HG02885 (cell line): ENCODE data around the gene TUBGCP5.

Source experiments
- ATAC-seq: cut with Tn5 transposase; IDR thresholded peaks from one replicate; pipeline ENCODE4 v1.9.1; 2021; ENCODE audit warnings: mild to moderate bottlenecking; ENCODE audit not compliant: unreplicated experiment, poor library complexity

The TUBGCP5 gene

DNA sequence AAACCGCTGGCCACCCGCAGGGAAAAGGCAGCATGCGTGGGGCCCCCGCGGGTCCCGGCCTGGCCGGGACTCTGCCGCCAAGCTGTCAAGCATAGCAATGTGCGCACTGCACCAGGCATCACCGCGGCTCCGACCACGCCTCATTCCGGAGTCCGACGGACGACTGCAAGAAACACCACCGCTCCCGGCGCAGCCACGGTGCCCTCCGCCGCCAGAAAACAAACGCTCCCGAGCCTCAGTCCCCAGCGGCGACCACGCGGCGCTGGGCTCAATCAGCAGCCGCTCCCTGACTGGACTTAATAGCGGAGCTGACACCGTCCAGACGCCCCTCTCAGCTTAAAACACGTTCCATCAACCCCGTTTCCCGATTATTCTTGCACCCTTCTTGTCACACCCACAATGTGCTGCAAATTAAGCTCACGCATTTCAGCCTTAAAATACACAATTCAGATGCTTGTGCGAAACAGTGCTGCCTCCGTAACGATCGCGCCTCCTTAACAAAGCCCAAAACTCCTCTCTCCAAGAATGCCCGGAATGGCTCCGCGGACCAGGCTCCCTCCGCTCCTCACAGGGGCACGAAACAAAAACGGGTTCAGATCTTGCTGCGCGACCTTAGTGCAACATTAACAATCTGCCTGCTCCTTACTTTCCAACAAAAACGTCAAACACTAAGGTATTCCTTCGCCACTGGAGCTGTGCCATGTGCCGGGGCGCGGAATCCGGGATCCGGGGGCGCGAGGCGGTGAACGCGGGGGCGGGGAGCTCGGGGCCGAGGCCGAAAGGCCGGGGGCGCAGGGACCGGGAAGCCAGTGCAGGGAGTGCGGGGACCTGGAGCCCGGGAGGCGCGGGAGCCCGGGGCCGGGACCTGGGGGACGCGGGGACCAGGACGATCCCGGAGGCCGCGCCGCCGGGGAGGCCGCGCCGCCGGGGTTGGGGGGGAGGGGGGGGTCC lies 59.9 kb downstream of the TUBGCP5 start:
- peak; percentile 57 for ATAC-seq

DNA sequence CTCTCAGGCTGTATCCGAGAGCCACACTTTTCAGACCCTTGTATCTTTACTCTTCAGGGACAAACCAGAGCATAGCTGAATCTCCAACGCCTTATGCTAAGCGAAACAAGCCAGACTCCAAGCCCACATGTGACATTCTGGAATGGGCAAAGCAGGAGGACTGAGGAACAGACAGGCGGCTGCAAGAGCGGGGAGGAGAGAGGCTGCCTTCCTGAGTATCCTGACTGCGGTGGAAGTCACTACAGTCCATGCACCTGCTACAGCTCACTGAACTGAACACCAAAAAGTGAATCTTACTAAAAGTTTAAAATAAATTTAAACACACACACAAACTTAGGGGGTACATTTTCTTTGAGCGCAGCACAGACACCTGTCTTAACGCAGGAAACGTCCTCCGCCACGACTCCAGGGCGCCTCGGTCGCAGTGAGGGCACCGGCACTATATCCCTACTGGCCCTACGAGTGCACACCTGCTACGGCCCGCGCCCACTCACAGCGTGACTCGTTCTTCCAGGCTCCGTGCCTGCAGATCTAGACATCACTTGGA lies 60.6 kb downstream of the TUBGCP5 start:
- peak; percentile 36 for ATAC-seq

DNA sequence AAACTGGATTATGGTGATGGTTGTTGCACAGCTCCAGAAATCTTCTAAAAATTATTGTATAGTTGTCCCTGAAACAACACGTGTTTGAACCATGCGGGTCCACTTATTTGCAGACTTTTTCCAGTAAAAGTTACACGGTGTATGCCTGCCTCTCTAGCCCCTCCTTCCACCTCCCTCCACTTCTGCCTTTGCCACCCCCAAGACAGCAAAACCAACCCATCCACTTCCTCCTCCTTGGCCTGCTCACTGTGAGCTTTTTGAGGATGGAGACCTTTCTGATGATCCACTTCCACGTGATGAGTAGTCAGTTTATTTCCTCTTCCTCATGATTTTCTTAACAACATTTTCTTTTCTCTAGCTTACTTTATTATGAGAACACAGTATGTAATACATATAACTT lies 64.6 kb downstream of the TUBGCP5 start:
- ATAC-seq = no peak

DNA sequence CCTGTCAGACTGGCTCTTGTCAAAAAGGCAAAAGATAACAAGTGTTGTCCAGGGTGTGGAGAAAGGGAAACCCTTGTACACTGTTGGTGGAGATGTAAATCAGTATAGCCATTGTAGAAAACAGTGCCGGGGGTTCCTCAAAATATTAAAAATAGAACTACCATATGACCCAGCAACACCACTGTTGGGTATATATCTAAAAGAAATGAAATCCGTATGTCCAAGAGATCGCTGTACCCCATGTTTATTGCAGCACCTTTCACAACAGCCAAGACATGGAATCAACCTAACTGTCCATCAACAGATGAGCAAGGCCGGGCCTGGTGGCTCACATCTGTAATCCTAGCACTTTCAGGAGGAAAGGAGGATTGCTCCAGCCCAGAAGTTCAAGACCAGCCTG lies 65.4 kb downstream of the TUBGCP5 start:
- no peak for ATAC-seq

DNA sequence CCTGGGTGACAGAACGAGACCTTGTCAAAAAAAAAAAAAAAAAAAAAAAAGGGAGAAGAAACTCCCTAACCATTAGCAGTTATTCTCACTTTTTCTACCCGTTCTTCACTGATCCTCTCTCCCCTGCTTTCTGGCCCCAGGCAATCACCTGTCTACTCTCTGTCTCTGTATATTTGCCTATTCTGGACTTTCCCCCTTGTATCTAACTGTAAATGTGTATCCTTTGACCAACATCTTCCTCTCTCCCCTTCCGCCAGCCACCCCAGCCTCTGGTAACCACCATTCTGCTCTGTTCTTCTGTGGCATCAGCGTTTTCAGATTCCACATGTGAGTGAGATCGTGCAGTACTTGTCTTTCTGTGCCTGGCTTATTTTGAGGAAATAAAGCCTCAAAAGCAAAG lies 66.1 kb downstream of the TUBGCP5 start:
- peak; percentile 80 for ATAC-seq

DNA sequence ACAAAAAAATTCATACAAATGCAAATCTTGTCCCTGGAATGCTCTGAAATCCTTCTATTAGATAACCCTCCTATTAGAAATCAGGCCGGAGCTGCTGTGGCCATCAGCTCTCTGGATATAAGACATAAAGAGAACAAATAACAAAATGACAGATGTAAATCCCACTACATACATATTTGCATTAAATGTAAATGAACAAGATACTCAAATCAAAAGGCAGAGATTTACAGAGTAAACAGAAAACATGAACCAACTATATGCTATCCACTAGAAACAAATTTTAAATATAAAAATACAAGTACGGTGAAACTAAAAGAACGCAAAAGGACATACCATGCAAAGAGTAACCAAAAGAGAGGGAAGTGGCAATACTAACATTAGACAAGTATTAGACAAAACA lies 69.9 kb downstream of the TUBGCP5 start:
- ATAC-seq = no peak

DNA sequence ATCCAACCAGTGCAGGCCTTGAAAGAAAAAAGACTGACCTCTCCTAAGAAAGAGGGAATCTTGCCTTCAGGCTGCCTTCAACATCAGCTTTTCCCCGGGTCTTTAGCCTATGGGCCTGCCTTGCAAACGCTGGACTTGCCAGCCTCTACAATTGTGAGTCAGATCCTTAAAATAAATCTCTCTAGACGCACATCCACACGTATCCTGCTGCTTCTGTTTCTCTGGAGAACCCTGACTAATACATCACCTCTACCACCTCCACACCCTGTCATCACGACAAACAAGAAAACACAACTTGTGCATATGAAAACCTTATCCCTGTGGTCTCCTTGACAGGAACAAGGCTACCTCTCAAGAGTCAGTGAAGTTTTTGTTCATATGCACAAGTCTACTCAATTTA lies 71.0 kb downstream of the TUBGCP5 start:
- ATAC-seq = no peak

DNA sequence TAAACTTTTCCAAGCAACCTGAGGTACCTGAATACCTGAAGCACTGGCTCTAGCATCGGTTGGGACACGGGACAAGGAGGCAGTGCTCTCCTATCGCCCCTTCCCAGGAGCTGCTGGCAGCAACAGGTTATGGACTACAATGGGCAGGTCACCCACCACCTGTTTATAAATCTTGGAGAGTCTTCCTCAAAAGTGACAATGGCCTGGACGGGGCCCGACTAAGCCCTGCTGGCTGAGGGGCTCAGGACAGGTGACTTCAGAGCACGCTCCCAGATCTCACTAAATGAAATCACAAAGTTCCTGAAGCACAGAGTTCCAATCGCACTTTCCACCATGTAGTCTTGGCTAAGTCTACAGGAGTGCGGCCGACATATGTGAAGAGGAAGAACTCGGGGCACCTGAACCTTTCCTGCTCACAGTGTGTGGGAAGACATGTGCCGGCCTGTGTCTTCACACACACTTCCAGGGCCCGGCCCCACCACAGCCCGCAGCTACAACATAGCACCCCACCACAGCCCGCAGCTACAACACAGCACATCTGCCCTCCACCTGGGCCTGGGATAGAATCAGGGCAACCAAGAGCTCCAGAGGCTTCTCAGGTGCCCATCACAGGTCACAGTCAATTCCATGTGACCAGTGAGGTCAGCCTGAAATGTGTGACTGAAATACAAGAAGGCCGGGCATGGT lies 72.1 kb downstream of the TUBGCP5 start:
- no peak for ATAC-seq

DNA sequence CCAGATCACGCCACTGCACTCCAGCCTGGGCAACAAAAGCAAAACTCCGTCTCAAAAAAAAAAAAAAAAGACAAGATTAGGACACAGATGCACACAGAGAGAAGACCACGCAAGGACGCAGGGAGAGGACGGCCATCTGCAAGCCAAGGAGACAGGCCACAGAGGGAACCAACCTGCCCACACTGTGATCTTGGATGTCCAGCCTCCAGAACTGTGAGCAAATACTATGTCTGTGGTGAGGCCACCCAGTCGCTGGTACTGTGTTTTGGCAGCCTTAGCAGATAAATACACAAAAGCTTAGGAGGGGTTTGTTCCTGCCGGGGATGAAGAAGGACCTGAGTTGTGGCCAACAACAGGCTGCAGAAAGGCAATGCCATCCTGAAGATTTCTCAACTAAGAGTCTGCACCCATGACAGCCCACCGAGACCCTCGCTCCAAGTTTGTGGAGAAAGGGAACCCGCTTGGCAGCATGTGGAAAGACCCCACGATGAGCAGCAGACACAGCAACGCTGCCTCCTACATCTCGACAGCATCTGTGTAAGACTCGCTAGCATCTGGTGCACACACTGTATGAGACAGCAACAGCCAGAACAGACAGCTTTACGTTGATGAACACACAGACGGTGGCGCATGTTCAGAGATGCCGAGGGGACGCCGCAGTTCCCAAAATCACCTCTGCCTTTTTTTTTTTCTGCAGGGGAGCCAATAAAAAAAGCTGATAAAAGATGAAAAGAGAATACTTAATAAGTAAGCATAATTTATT lies 72.9 kb downstream of the TUBGCP5 start:
- ATAC-seq = no peak

DNA sequence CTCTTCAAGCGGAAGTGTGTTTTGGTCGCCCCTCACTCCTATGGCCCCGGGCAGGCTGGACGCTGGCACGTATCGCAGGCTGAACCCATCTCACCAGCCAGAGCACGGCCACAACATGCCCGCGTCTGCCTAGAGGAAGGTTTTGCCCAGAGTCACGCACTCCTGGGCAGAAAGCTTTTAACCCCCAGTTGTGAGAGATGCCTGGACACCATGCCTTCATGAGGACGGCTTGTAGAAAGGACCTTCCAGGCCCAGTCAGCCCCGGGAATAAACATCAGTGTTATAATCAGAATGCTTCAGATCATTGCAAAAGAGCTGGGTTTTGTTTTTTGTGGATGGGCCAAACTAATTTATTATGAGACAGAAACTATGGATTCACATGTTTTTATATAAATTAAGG lies 75.7 kb downstream of the TUBGCP5 start:
- no peak for ATAC-seq

DNA sequence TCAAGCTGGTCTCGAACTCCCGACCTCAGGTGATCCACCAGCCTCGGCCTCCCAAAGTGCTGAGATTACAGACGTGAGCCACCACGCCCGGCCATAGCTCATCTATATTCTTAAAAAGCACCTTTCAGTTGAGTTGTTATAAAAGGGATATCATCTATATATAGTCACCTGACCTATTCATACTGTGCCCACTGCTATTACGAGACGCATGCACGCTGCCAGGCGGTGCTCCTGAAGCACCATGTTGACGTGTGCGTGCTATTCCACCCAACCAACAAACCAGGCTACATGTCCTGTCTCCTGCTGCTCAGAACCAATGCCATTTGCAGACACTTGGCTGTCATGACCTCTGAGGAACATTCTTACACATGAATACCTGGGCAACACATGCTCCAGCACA lies 76.8 kb downstream of the TUBGCP5 start:
- ATAC-seq = no peak

DNA sequence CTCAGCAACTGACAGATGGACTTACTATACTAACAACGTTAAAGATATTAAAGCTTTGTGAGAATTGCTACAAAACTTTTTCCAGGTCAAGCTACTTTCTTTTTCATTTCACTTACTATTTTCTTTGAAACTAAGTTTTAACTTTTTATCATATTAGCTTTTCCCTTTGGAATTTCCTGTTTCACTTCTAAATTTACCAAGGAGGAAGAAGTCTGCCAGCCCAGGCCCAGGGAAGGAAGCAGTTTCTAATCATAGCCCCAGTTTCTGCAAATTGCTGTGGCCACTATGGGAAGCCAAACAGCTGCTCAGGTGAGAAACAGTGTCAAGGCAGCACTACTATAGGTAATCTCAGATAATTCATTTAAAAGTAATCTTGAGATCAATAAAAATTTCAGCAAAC lies 77.6 kb downstream of the TUBGCP5 start:
- no peak for ATAC-seq

DNA sequence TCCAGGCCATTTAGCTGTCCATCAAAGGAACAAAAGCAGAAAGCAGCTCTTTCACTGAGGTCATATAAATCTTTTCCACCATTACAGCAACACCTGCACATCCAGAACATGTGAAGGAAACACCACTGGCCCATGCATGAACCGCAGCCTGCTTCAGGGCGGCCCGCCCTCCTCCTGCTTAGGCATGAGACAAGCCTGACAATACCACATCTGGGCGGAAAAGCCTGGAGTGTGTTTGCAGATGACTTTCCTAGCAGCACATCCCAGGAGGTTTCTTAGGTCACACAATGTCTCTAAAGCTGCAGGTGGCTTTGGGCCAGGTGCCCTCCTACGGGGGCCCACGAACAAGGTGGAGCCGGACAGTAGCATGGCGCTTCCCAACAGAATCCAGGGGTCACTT lies 78.8 kb downstream of the TUBGCP5 start:
- ATAC-seq = no peak

DNA sequence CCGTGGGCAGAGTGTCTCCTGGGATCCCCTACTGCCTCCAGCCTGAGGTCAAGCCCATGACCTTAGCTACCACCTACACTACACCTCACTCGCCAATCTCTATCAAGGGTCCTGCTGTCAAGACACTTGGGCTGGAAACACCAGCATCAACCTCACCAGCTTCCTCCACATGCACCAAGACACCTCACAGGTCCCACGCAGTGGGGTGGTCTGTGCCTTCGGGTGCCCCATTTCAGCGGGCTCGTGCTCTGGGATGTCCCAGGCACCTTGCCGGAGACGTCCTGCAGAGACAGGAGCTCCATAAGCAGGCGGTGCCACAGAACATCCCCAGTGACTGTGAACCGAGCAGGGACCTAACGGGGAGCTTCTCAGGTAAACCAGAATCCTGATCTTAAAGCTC lies 79.2 kb downstream of the TUBGCP5 start:
- ATAC-seq = no peak

DNA sequence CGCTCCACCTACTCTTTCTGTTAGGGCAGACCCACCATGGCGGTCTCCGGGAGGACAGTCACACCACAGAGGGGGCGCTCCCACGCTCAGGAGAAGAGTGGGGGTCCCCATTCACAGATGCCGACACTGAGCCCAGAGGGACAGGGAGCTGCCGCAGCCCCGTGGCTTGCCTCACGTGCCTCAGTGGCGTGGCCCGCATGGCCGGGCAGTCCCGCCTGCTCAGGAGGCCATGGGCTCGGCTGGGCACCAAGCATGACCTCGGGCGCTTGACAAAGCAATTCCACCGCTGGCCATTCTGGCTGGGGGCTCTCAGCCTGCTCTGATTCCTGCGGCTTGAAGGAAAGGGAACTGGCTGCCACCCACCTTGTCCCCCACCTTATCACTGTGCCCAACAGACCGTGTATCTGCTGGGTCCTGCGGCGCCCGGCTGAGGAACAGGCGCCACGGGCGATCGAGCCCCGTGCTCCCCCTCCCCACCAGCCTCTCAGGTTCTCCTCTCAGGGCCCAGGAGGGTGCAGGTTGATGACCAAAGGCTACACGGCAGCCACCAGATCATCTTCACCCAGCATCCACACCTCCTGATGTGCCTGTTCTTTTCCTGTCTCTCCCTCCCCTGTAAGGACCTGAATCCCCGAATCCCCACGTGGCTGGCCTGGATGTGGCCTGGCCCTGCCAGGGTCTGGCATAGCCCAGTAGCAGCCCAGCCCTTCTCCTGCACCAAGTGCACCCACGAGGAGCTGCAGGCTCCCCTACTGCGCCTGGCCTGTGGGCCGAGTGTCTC lies 79.9 kb downstream of the TUBGCP5 start:
- ATAC-seq = no peak

DNA sequence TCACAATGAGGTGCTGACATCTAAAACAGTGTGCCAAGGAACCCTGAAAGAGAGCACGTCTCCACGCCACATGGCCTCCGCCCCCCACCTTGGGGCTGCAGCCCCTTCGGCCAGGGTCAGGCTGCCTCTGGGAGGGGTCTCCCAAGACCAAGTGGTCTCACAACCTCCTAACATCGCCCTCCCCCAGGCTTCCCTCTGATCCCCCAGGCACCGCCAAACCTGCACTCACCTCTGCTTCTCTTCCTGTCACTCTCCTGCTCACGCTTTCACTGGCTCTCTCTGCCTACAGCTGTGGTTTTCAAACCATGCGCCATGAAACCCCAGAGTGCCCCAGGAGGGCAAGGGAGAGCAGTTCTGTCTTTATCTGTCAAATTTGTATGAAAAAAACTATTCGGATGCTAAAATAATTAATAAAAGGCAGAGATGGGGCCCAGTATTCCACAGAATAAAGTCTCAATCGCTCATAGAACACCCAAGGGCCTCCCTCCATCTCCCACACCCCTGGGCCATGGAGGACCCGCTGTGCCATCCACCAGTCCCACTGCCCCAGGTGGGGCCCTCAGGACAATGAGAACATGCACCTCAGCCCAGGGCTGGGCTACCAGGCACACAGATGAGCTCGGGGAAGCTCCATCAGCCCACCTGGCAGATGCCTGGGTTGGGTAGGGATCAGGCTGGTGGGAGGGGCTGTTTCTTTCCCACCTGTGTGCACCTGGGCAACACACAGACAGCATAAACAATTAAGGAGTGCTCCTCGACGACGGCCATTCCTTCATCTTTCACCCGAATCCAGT lies 80.7 kb downstream of the TUBGCP5 start:
- peak; percentile 69 for ATAC-seq

DNA sequence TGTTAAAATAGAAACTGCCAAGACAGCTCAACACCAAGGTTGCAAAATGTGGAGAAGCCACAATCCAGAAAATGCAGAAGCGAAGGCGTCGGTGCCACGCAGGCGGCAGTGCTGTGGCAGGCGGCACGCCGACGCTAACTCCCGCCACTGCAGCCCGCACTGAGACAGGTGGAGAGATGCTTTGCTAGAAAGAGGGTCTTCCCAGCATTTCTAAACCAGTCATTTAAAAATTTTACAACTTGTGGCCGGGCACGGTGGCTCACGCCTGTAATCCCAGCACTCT lies 82.5 kb downstream of the TUBGCP5 start:
- no peak for ATAC-seq

DNA sequence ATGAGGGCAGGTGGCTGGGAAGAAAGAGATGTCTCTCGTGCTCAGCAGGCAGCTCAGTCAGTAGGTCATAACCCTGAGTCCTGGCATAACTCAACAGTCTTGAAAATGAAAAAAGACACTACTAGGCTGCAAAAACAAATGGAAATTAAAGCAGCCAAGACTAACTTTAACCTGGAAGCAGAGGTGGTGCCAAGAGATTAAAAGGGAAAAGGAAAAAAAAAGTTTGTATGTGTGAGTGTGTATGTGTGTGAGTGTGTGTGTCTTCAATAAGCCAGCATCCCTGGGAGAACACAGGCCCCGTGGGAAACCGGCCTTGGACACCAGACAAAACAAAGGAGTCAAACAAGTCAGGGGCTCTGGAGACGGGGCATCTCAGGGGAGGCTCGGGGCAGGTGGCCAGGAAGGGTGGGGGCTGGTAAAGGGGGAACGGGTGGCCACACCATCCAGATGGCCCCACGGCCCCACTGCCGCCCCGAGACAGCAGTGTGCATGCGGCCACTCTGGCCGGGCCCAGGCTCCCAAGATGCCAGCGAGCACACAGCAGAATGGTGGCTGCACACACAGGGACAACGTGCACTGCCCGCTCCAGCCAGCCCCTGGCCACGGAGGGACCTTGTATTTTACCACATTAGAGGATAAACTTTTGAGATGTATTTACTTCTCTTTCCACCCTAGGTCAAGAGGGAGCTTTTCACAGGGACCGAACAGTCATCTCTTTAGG lies 83.0 kb downstream of the TUBGCP5 start:
- no peak for ATAC-seq
